ENCODE measurements around the gene PHACTR1.

Gene PHACTR1

GRCh38 chr6:13103169-13103568 is 386.6 kb downstream of the PHACTR1 start:
- Histone ChIP-seq H3K36me3 (ENCODE audit: control insufficient read depth, insufficient read depth, low read length) (no peaks in the 10 kb centered on the region), H3K27me3 (ENCODE audit: control insufficient read depth, insufficient read depth, low read length) (no peaks in the 10 kb centered on the region), H3K79me2 (no peaks in the 10 kb centered on the region), H3K4me3 (ENCODE audit: low read depth, low read length) (no peak overlapping the region), H3K27ac (no peak overlapping the region), H3K9me3 (ENCODE audit: control insufficient read depth, low read length) (no peaks in the 10 kb centered on the region), H3K9ac (no peak overlapping the region), H3K4me2 (ENCODE audit: low read length) (no peak overlapping the region), H3K4me1 (no peaks in the 10 kb centered on the region), H2AFZ (no peak overlapping the region)
- no peak for TF ChIP-seq CTCF (IDR thresholded peaks at IDR 0.05)

- Histone ChIP-seq H2AFZ (no peak overlapping the region), H3K4me3 (ENCODE audit: low read depth, low read length) (no peak overlapping the region), H3K4me2 (ENCODE audit: low read length) (no peak overlapping the region), H3K9me3 (ENCODE audit: control insufficient read depth, low read length) (no peaks in the 10 kb centered on the region), H3K79me2 (no peaks in the 10 kb centered on the region), H3K4me1 (no peaks in the 10 kb centered on the region), H3K27ac (no peak overlapping the region), H3K27me3 (ENCODE audit: control insufficient read depth, insufficient read depth, low read length) (no peaks in the 10 kb centered on the region), H3K36me3 (ENCODE audit: control insufficient read depth, insufficient read depth, low read length) (no peaks in the 10 kb centered on the region), H3K9ac (no peak overlapping the region)
- no peak for TF ChIP-seq CTCF (IDR thresholded peaks at IDR 0.05)
Observed at GRCh38 chr6:13105139-13105538, 388.6 kb downstream of the PHACTR1 start.

- Histone ChIP-seq H2AFZ (no peak overlapping the region), H3K9ac (no peak overlapping the region), H3K4me3 (ENCODE audit: low read depth, low read length) (no peak overlapping the region), H3K27me3 (ENCODE audit: control insufficient read depth, insufficient read depth, low read length) (no peaks in the 10 kb centered on the region), H3K4me2 (ENCODE audit: low read length) (no peak overlapping the region), H3K79me2 (no peaks in the 10 kb centered on the region), H3K9me3 (ENCODE audit: control insufficient read depth, low read length) (no peaks in the 10 kb centered on the region), H3K27ac (no peak overlapping the region), H3K4me1 (no peaks in the 10 kb centered on the region), H3K36me3 (ENCODE audit: control insufficient read depth, insufficient read depth, low read length) (no peaks in the 10 kb centered on the region)
- no peak for TF ChIP-seq CTCF (IDR thresholded peaks at IDR 0.05)
Observed at GRCh38 chr6:13112921-13113320, 396.4 kb downstream of the PHACTR1 start.

GRCh38 chr6:13113376-13113775 is 396.8 kb downstream of the PHACTR1 start:
- no peaks in the 10 kb centered on the region for H3K4me1 ChIP-seq

More at GRCh38 chr6:13113376-13113775, 396.8 kb downstream of the PHACTR1 start:
- no peak for TF ChIP-seq CTCF (IDR thresholded peaks at IDR 0.05)
- H3K27me3 ChIP-seq (ENCODE audit: control insufficient read depth, insufficient read depth, low read length), result no peaks in the 10 kb centered on the region
- no peaks in the 10 kb centered on the region for H3K9me3 ChIP-seq (ENCODE audit: control insufficient read depth, low read length)
- no peak overlapping the region for H3K4me3 ChIP-seq (ENCODE audit: low read depth, low read length)
- no peak overlapping the region for H3K9ac ChIP-seq
- H3K79me2 ChIP-seq, result no peaks in the 10 kb centered on the region
- no peak overlapping the region for H3K27ac ChIP-seq
- no peaks in the 10 kb centered on the region for H3K36me3 ChIP-seq (ENCODE audit: control insufficient read depth, insufficient read depth, low read length)
- H2AFZ ChIP-seq, result no peak overlapping the region
- H3K4me2 ChIP-seq (ENCODE audit: low read length), result no peak overlapping the region
